Esophagus squamous epithelium (tissue), 4 donors: ENCODE data around the gene NEUROD2.

Experiments used
- CTCF ChIP-seq, 6 experiments: fragments of 450-650 bp in 4 of 6; fragments of 200-600 bp in 2 of 6; sonication (generic) in 2 of 6; IDR thresholded peaks; one replicate each; pipeline ENCODE4 v1.5.1; 2016 to 2019; ENCODE audit warnings: antibody characterized with exemption in 6 of 6, mild to moderate bottlenecking in 4 of 6, moderate library complexity in 4 of 6
- POLR2A ChIP-seq, 4 donors: fragments of 450-650 bp; IDR thresholded peaks; one replicate each; pipeline ENCODE4 v1.6.1; 2017; ENCODE audit warnings: antibody characterized with exemption in 4 of 4, mild to moderate bottlenecking in 4 of 4, moderate library complexity in 3 of 4

- no peak for TF ChIP-seq CTCF (IDR thresholded peaks at IDR 0.05)
- TF ChIP-seq POLR2A (IDR thresholded peaks at IDR 0.05) = no peak
These were observed 38.6 kb downstream of the NEUROD2 start for GRCh38 chr17:39569126-39569525.
